HG02571 (cell line): Measurements from ENCODE around the gene OSTN.

Experiments used
- ATAC-seq: cut with Tn5 transposase; IDR thresholded peaks from one replicate; pipeline ENCODE4 v1.9.1; 2021; ENCODE audit warnings: mild to moderate bottlenecking, moderate library complexity; ENCODE audit not compliant: unreplicated experiment

Gene OSTN

GRCh38 chr3:191303596-191303995 lies 104.6 kb downstream of the OSTN start:
- ATAC-seq = no peak

- no peak for ATAC-seq
These were observed 107.4 kb downstream of the OSTN start for GRCh38 chr3:191306428-191306827.

GRCh38 chr3:191307341-191307740 lies 108.3 kb downstream of the OSTN start:
- ATAC-seq = no peak

- ATAC-seq = no peak
These were observed 114.3 kb downstream of the OSTN start for GRCh38 chr3:191313296-191313695.

GRCh38 chr3:191314109-191314728 lies 115.2 kb downstream of the OSTN start:
- no peak for ATAC-seq
